Subcutaneous adipose tissue (tissue), 4 donors: ENCODE measurements around the gene E4F1. TPM values are rescaled to one million over a fixed set of nuclear protein-coding genes. Genes with fewer than 3 reads are reported as not detected.

Experiments used
- CTCF ChIP-seq: fragments of 450-650 bp; IDR thresholded peaks from one replicate; pipeline ENCODE4 v1.5.1; 2016; ENCODE audit warnings: low read depth, mild to moderate bottlenecking, control low read depth, antibody characterized with exemption, moderate library complexity
- total RNA-seq, 4 donors: library from RNA; depleted of rRNA; stranded (reverse); fragments of >200 nt; gene quantifications; one replicate each; pipeline ENCODE4 v1.1.0, GENCODE V29; 2016

Gene E4F1
- total RNA-seq, 4 donors from 2014 or later: 9.6 to 33.2 (median 16.8) TPM

- no peak for TF ChIP-seq CTCF
Observed at GRCh38 chr16:2178321-2179106, 44.9 kb upstream of the E4F1 start.

- TF ChIP-seq CTCF: no peak
Observed at GRCh38 chr16:2179107-2179501, 44.3 kb upstream of the E4F1 start.

GRCh38 chr16:2179576-2179975 lies 43.8 kb upstream of the E4F1 start:
- TF ChIP-seq CTCF: no peak

GRCh38 chr16:2180461-2180860 lies 42.9 kb upstream of the E4F1 start:
- TF ChIP-seq CTCF: no peak

GRCh38 chr16:2180962-2181923 lies 42.1 kb upstream of the E4F1 start:
- TF ChIP-seq CTCF: no peak

GRCh38 chr16:2181952-2182351 lies 41.4 kb upstream of the E4F1 start:
- TF ChIP-seq CTCF: no peak

GRCh38 chr16:2183671-2184070 lies 39.7 kb upstream of the E4F1 start:
- TF ChIP-seq CTCF: no peak
